ENCODE measurements around the gene C13orf46. TPM values are rescaled to one million over a fixed set of nuclear protein-coding genes. Genes with fewer than 3 reads are reported as not detected.

Gene C13orf46
- total and polyA plus RNA-seq, 2 donors (not counting 1 experiment from before 2014, with no cell fraction given): 1.4 to 4.8 TPM

DNA sequence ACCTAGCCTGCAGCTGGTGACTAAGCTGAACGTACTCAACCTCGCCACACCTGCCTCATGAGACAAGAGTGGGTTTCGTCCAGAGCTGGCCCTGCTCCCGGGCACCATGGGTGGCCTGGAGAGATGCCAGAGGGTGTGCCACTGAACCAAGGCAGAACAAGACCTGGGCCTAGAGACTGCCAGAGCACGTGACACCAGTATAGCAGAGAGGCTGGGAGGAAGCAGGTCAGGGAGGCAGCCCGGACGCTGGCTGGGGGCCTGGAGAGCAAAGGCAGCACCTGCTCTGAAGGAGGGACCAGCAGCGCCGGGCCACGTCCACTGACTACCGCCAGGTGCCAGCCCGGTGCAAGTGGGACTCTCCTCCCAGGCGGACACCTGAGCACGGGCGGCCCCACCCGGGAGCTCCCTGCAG is 7.3 kb upstream of the C13orf46 start:
- DNase-seq (no peak), ATAC-seq (ENCODE audit: low read depth) (no peak)
- CTCF ChIA-PET: no interaction called here
- no peaks in the 10 kb centered on the region for H3K9me3 Mint-ChIP-seq (ENCODE audit: insufficient read depth)
- no peaks in the 10 kb centered on the region for H3K4me1 ChIP-seq (ENCODE audit: control insufficient read depth in 2 of 2, insufficient read depth in 2 of 2, low read length in 2 of 2)
- no peaks in the 10 kb centered on the region for H3K27me3 Mint-ChIP-seq
- H3K9me3 ChIP-seq (ENCODE audit: control extremely low read depth in 1 of 3, control insufficient read depth in 2 of 3, insufficient read depth in 1 of 3, low read length in 2 of 3): peaks cover 0 to 17% (median 0%) of the 10 kb centered on the region in 3 donors
- POLR2A ChIA-PET: interaction anchor here (0.5 kb wide), 1 partner anchor 67 kb away, joined by 4 read pairs; no protein-coding TSS in a partner anchor
- peaks cover 0 to 55% of the 10 kb centered on the region in 2 experiments for H3K36me3 ChIP-seq (replicated peaks in 1 of 2; ENCODE audit: control extremely low read depth in 1 of 2, control insufficient read depth in 1 of 2, extremely low read depth in 1 of 2, insufficient read depth in 2 of 2, low read length in 1 of 2)
- H3K4me3 Mint-ChIP-seq: no peak overlapping the region
- H3K27ac ChIP-seq (ENCODE audit: low read length in 2 of 2): no peak overlapping the region
- no peaks in the 10 kb centered on the region for H3K4me1 Mint-ChIP-seq
- TF ChIP-seq CTCF (IDR thresholded peaks at IDR 0.05) (no peak), EZH2 (IDR thresholded peaks at IDR 0.05; ENCODE audit: borderline replicate concordance, insufficient read depth, low read depth, low read length, poor library complexity, severe bottlenecking) (no peak)
- H3K4me2 ChIP-seq (replicated peaks; ENCODE audit: low read depth, low read length, poor library complexity, severe bottlenecking): no peak overlapping the region
- H3K27me3 ChIP-seq (replicated peaks in 1 of 4; ENCODE audit: control extremely low read depth in 1 of 4, control insufficient read depth in 3 of 4, insufficient read depth in 4 of 4, low read length in 3 of 4): no peaks in the 10 kb centered on the region
- peaks cover 12% of the 10 kb centered on the region for H4K20me1 ChIP-seq (ENCODE audit: control insufficient read depth, insufficient read depth, low read length, poor library complexity, severe bottlenecking)
- H2AFZ ChIP-seq (ENCODE audit: insufficient read depth, low read depth, low read length, poor library complexity, severe bottlenecking): no peak overlapping the region
- intact Hi-C loops (cut with micrococcal nuclease): no loop called here
- no peak overlapping the region for H3K9ac ChIP-seq (ENCODE audit: low read length)
- no peak overlapping the region for H3K4me3 ChIP-seq (ENCODE audit: control extremely low read depth in 1 of 5, extremely low read depth in 1 of 5, insufficient read depth in 1 of 5, low read depth in 2 of 5, low read length in 4 of 5)
- 96% methylated on average over 16 of the region's 16 CpGs for WGBS (ENCODE audit: insufficient coverage)
- no peak overlapping the region for H3K27ac Mint-ChIP-seq
- no peaks in the 10 kb centered on the region for H3K79me2 ChIP-seq (ENCODE audit: control insufficient read depth, insufficient read depth, low read length)

GRCh38 chr13:113980489-113981064 is 6.7 kb upstream of the C13orf46 start:
- no peaks in the 10 kb centered on the region for H3K9me3 Mint-ChIP-seq (ENCODE audit: insufficient read depth)
- WGBS (ENCODE audit: insufficient coverage): over 99% methylated on average over 8 of the region's 12 CpGs
- peaks cover 0 to 58% of the 10 kb centered on the region in 2 experiments for H3K36me3 ChIP-seq (replicated peaks in 1 of 2; ENCODE audit: control extremely low read depth in 1 of 2, control insufficient read depth in 1 of 2, extremely low read depth in 1 of 2, insufficient read depth in 2 of 2, low read length in 1 of 2)
- H4K20me1 ChIP-seq (ENCODE audit: control insufficient read depth, insufficient read depth, low read length, poor library complexity, severe bottlenecking): peaks cover 12% of the 10 kb centered on the region
- DNase-seq: no peak
- H3K27me3 ChIP-seq (replicated peaks in 1 of 4; ENCODE audit: control extremely low read depth in 1 of 4, control insufficient read depth in 3 of 4, insufficient read depth in 4 of 4, low read length in 3 of 4): no peaks in the 10 kb centered on the region
- no peak overlapping the region for H3K27ac Mint-ChIP-seq
- no peaks in the 10 kb centered on the region for H3K79me2 ChIP-seq (ENCODE audit: control insufficient read depth, insufficient read depth, low read length)
- no peak overlapping the region for H3K4me3 ChIP-seq (ENCODE audit: control extremely low read depth in 1 of 5, extremely low read depth in 1 of 5, insufficient read depth in 1 of 5, low read depth in 2 of 5, low read length in 4 of 5)
- TF ChIP-seq EZH2 (IDR thresholded peaks at IDR 0.05; ENCODE audit: borderline replicate concordance, insufficient read depth, low read depth, low read length, poor library complexity, severe bottlenecking): no peak
- TF ChIP-seq CTCF (IDR thresholded peaks at IDR 0.05): no peak
- POLR2A ChIA-PET: no interaction called here
- H3K27me3 Mint-ChIP-seq: no peaks in the 10 kb centered on the region
- intact Hi-C loops (cut with micrococcal nuclease): no loop called here
- H3K9ac ChIP-seq (ENCODE audit: low read length): no peak overlapping the region
- H2AFZ ChIP-seq (ENCODE audit: insufficient read depth, low read depth, low read length, poor library complexity, severe bottlenecking): no peak overlapping the region
- ATAC-seq (ENCODE audit: low read depth): no peak
- H3K4me2 ChIP-seq (replicated peaks; ENCODE audit: low read depth, low read length, poor library complexity, severe bottlenecking): no peak overlapping the region
- no peaks in the 10 kb centered on the region for H3K4me1 Mint-ChIP-seq
- peaks cover 0 to 17% (median 0%) of the 10 kb centered on the region in 3 donors for H3K9me3 ChIP-seq (ENCODE audit: control extremely low read depth in 1 of 3, control insufficient read depth in 2 of 3, insufficient read depth in 1 of 3, low read length in 2 of 3)
- H3K4me1 ChIP-seq (ENCODE audit: control insufficient read depth in 2 of 2, insufficient read depth in 2 of 2, low read length in 2 of 2): no peaks in the 10 kb centered on the region
- CTCF ChIA-PET: no interaction called here
- no peak overlapping the region for H3K4me3 Mint-ChIP-seq
- H3K27ac ChIP-seq (ENCODE audit: low read length in 2 of 2): no peak overlapping the region

Measured in B cell (primary cell).